ENCODE measurements around the gene PNLIPRP3. TPM values are rescaled to one million over a fixed set of nuclear protein-coding genes. Genes with fewer than 3 reads are reported as not detected.

Gene PNLIPRP3
- total RNA-seq, 1 experiment from 2014 or later, result not detected

- Histone ChIP-seq H4K91ac (ENCODE audit: insufficient read length, low read depth, low read length) (no peak overlapping the region), H2AFZ (ENCODE audit: low read length) (no peak overlapping the region), H4K5ac (ENCODE audit: insufficient read length, low read depth, low read length) (no peak overlapping the region), H3K9me3 (ENCODE audit: control insufficient read depth, low read depth, low read length) (no peaks in the 10 kb centered on the region), H2BK20ac (ENCODE audit: low read depth, low read length, poor library complexity, severe bottlenecking) (no peak overlapping the region), H3K4me2 (ENCODE audit: insufficient read depth, insufficient read length, low read length) (no peak overlapping the region), H3K9ac (ENCODE audit: extremely low read depth, insufficient read length, low read length) (no peak overlapping the region), H3T11ph (ENCODE audit: low read length) (no peak overlapping the region), H3K14ac (ENCODE audit: insufficient read depth, low read length) (no peak overlapping the region), H2BK15ac (ENCODE audit: low read depth, low read length) (no peak overlapping the region), H3K79me1 (ENCODE audit: insufficient read depth, low read depth, low read length, poor library complexity, severe bottlenecking) (no peaks in the 10 kb centered on the region), H3K27ac (ENCODE audit: insufficient read length, low read depth, low read length) (no peak overlapping the region), H2AK5ac (ENCODE audit: insufficient read length, low read length) (no peak overlapping the region), H3K18ac (ENCODE audit: insufficient read length, low read depth, low read length) (no peak overlapping the region), H2BK5ac (ENCODE audit: insufficient read length, low read length) (no peak overlapping the region), H3K4ac (ENCODE audit: low read depth, low read length) (no peak overlapping the region), H3K4me1 (ENCODE audit: insufficient read depth, low read length) (peaks cover 2% of the 10 kb centered on the region; the same call in 1 of the 2 replicates), H3K23ac (ENCODE audit: insufficient read length, low read depth, low read length) (no peak overlapping the region), H3K79me2 (ENCODE audit: insufficient read depth, low read length) (no peaks in the 10 kb centered on the region), H2BK120ac (ENCODE audit: low read depth, low read length, poor library complexity, severe bottlenecking) (no peak overlapping the region), H3K27me3 (ENCODE audit: insufficient read depth, low read length) (no peaks in the 10 kb centered on the region; the same call in 1 of the 2 replicates), H4K20me1 (ENCODE audit: control insufficient read depth, insufficient read depth, insufficient read length) (no peaks in the 10 kb centered on the region), H4K8ac (replicated peaks; ENCODE audit: insufficient read length, low read depth, low read length) (no peak overlapping the region), H3K23me2 (ENCODE audit: insufficient read length, low read depth, low read length, poor library complexity, severe bottlenecking) (no peaks in the 10 kb centered on the region), H3K56ac (ENCODE audit: insufficient read length, low read depth, low read length) (no peak overlapping the region), H2BK12ac (ENCODE audit: insufficient read length, low read depth, low read length) (no peak overlapping the region)
- peaks cover 6% of the 10 kb centered on the region for H3K27me3 Mint-ChIP-seq (ENCODE audit: low read depth)
- no peak overlapping the region for H3K27ac Mint-ChIP-seq
- peaks cover 10 to 20% of the 10 kb centered on the region in 2 experiments for H3K9me3 Mint-ChIP-seq
- no peak for TF ChIP-seq CTCF (conservative IDR thresholded peaks at IDR 0.05)
- no CpG with 5 or more reads among the region's 4 CpGs for WGBS (ENCODE audit: extremely low coverage, insufficient read length, low lambda C conversion rate)
- peaks cover 9 to 12% (median 10%) of the 10 kb centered on the region in 3 experiments for H3K36me3 Mint-ChIP-seq (ENCODE audit: insufficient read depth in 1 of 3, low read depth in 3 of 3)
- no peak overlapping the region for H3K4me3 Mint-ChIP-seq
- peaks cover 5 to 15% of the 10 kb centered on the region in 2 experiments for H3K4me1 Mint-ChIP-seq
- no peak for DNase-seq
These were observed 48.8 kb downstream of the PNLIPRP3 start for GRCh38 chr10:116476461-116476860.
